Osteoblast (primary cell): ENCODE data around the gene SEMA3G. TPM values are rescaled to one million over a fixed set of nuclear protein-coding genes. Genes with fewer than 3 reads are reported as not detected.

Source experiments
- DNase-seq: peaks from one replicate; pipeline ENCODE4 v3.0.0; 2011; ENCODE audit warnings: low spot score, mixed read lengths; ENCODE audit not compliant: insufficient read length; ENCODE audit errors: missing footprints
- H2AFZ ChIP-seq: 2 replicates; pipeline ENCODE4 v1.6.0; 2011; ENCODE audit warnings: mild to moderate bottlenecking, low read length
- H3K27ac ChIP-seq: 2 replicates; pipeline ENCODE4 v1.5.1; 2011; ENCODE audit warnings: mild to moderate bottlenecking, low read depth, low read length, moderate library complexity
- H3K27me3 ChIP-seq: 2 replicates; pipeline ENCODE4 v1.6.0; 2012; ENCODE audit warnings: mild to moderate bottlenecking, control low read depth, inconsistent platforms, low read length, moderate library complexity; ENCODE audit not compliant: insufficient read depth
- H3K36me3 ChIP-seq: 2 replicates; pipeline ENCODE4 v1.5.1; 2011; ENCODE audit warnings: mild to moderate bottlenecking, low read length, control low read depth, moderate library complexity; ENCODE audit not compliant: insufficient read depth
- H3K4me1 ChIP-seq: 2 replicates; pipeline ENCODE4 v1.5.1; 2011; ENCODE audit warnings: mild to moderate bottlenecking, low read length, control low read depth, moderate library complexity; ENCODE audit not compliant: insufficient read depth
- H3K4me2 ChIP-seq: 2 replicates; pipeline ENCODE4 v1.6.0; 2011; ENCODE audit warnings: mild to moderate bottlenecking, low read length; ENCODE audit not compliant: insufficient read depth
- H3K4me3 ChIP-seq: fragments of 200-600 bp; sonication (generic); 3 replicates; pipeline ENCODE4 v1.5.1; 2012; ENCODE audit warnings: mild to moderate bottlenecking, low read length, inconsistent platforms; ENCODE audit not compliant: insufficient read depth
- H3K79me2 ChIP-seq: 2 replicates; pipeline ENCODE4 v1.6.0; 2012; ENCODE audit warnings: mild to moderate bottlenecking, low read length, control low read depth, inconsistent platforms; ENCODE audit not compliant: insufficient read depth
- H3K9me3 ChIP-seq: 2 replicates; pipeline ENCODE4 v1.5.1; 2011; ENCODE audit warnings: low read depth, low read length, control low read depth
- H4K20me1 ChIP-seq: 2 replicates; pipeline ENCODE4 v1.6.0; 2012; ENCODE audit warnings: mild to moderate bottlenecking, low read length, control low read depth; ENCODE audit not compliant: insufficient read depth
- total RNA-seq: library from RNA; depleted of rRNA; stranded (reverse); fragments of >200 nt; gene quantifications from 2 replicates; pipeline ENCODE4 v1.2.3, GENCODE V29; 2012
- TF ChIP-seq, protein P1 (sequence below): IDR thresholded peaks from 2 replicates; pipeline ENCODE4 v1.5.1; 2011; ENCODE audit warnings: mild to moderate bottlenecking, low read depth, low read length, moderate library complexity; ENCODE audit errors: extremely low read depth

The SEMA3G gene
- total RNA-seq, 1 donor: not detected

DNA sequence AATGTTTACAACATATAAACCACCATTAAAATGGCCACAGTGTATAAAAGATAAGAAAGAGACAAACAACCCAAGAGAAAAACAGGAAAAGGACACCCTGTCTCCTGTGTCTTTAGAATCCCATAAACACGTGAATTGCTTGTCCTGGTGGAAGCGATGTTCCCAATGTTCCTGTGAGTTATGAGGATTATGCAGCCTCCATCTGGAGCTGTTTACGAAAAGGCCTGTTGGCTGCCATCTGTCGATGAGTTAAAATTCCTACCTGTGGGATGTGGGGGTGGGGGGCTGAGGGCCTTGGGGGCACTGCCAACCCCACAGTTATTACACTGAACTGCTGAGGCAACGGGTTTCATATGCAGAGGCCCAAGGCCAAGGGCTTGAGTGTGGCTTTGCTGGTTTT is 24.1 kb upstream of the SEMA3G start:
- H3K79me2 ChIP-seq: peaks cover 62% of the 10 kb centered on the region
- H3K36me3 ChIP-seq: peaks cover 42% of the 10 kb centered on the region
- H3K9me3 ChIP-seq: no peaks in the 10 kb centered on the region

DNA sequence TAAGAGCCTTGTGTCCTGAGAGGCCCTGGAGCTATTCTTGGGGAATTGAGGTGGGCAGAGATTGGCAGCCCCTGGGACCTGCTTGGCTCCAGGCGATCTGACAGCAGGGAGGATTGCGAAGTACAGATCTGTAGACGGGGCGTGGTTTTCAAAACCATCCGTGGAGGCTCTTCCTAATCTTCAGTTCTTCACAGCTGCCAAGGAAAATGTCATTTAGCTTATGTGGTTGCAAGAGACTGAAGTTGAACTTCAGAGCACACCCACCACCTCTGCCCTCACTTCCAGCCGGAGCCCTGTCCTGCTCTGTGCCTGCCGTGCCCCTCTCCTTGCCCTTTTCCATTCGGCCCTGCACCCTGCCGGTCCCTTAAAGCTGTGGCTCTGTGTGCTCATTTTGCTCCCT is 23.4 kb upstream of the SEMA3G start:
- Histone ChIP-seq H3K4me3 (no peak overlapping the region), H3K27me3 (no peaks in the 10 kb centered on the region), H3K4me2 (no peak overlapping the region), H3K79me2 (peaks cover 65% of the 10 kb centered on the region), H3K27ac (no peak overlapping the region), H2AFZ (no peak overlapping the region), H3K36me3 (peaks cover 37% of the 10 kb centered on the region), H3K4me1 (peaks cover 25% of the 10 kb centered on the region), H3K9me3 (no peaks in the 10 kb centered on the region), H4K20me1 (peaks cover 41% of the 10 kb centered on the region)
- TF ChIP-seq, protein P1, sequence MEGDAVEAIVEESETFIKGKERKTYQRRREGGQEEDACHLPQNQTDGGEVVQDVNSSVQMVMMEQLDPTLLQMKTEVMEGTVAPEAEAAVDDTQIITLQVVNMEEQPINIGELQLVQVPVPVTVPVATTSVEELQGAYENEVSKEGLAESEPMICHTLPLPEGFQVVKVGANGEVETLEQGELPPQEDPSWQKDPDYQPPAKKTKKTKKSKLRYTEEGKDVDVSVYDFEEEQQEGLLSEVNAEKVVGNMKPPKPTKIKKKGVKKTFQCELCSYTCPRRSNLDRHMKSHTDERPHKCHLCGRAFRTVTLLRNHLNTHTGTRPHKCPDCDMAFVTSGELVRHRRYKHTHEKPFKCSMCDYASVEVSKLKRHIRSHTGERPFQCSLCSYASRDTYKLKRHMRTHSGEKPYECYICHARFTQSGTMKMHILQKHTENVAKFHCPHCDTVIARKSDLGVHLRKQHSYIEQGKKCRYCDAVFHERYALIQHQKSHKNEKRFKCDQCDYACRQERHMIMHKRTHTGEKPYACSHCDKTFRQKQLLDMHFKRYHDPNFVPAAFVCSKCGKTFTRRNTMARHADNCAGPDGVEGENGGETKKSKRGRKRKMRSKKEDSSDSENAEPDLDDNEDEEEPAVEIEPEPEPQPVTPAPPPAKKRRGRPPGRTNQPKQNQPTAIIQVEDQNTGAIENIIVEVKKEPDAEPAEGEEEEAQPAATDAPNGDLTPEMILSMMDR: no peak
- DNase-seq: peak; percentile 84

More for the DNA sequence above, 24.1 kb upstream of the SEMA3G start:
- DNase-seq: no peak
- Histone ChIP-seq H3K27ac (no peak overlapping the region), H3K4me2 (no peak overlapping the region), H3K4me1 (peaks cover 25% of the 10 kb centered on the region), H2AFZ (no peak overlapping the region), H3K27me3 (no peaks in the 10 kb centered on the region), H3K4me3 (no peak overlapping the region), H4K20me1 (peaks cover 43% of the 10 kb centered on the region)
- TF ChIP-seq, protein P1: no peak

DNA sequence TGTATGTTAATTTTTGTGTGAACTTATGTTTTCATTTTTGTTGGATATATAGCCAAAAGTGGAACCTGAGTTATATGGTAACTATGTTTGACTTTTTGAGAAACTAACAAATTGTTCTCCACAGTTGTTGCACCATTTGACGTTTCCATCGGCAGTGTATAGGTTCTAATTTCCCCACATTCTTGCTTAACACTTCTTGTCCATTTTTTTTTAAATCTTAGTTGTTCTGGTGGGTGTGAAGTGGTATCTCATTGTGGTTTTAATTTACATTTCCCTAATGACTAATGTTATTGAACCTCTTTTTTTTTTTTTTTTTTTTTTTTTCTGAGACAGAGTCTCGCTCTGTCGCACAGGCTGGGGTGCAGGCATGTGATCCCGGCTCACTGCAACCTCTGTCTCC is 18.5 kb upstream of the SEMA3G start:
- no peak overlapping the region for H3K27ac ChIP-seq
- DNase-seq: no peak
- no peaks in the 10 kb centered on the region for H3K27me3 ChIP-seq
- TF ChIP-seq, protein P1: no peak
- no peak overlapping the region for H3K4me2 ChIP-seq
- peaks cover 46% of the 10 kb centered on the region for H3K36me3 ChIP-seq
- H3K9me3 ChIP-seq: no peaks in the 10 kb centered on the region
- H3K4me1 ChIP-seq: peaks cover 23% of the 10 kb centered on the region
- H3K4me3 ChIP-seq: no peak overlapping the region
- H2AFZ ChIP-seq: no peak overlapping the region
- H3K79me2 ChIP-seq: peaks cover 68% of the 10 kb centered on the region
- H4K20me1 ChIP-seq: peaks cover 37% of the 10 kb centered on the region

GRCh38 chr3:52461874-52462273 is 17.0 kb upstream of the SEMA3G start:
- peaks cover 72% of the 10 kb centered on the region for H3K79me2 ChIP-seq
- peaks cover 51% of the 10 kb centered on the region for H4K20me1 ChIP-seq
- TF ChIP-seq, protein P1: no peak
- H3K27ac ChIP-seq: no peak overlapping the region
- H3K4me1 ChIP-seq: peaks cover 22% of the 10 kb centered on the region
- H3K4me2 ChIP-seq: no peak overlapping the region
- peaks cover 58% of the 10 kb centered on the region for H3K36me3 ChIP-seq
- no peak overlapping the region for H3K4me3 ChIP-seq
- DNase-seq: no peak
- H2AFZ ChIP-seq: no peak overlapping the region
- no peaks in the 10 kb centered on the region for H3K27me3 ChIP-seq
- no peaks in the 10 kb centered on the region for H3K9me3 ChIP-seq
